Esophagus squamous epithelium (tissue), 4 donors: ENCODE data around the gene SERPINA5.

Experiments
- CTCF ChIP-seq, 6 experiments: fragments of 450-650 bp in 4 of 6; fragments of 200-600 bp in 2 of 6; sonication (generic) in 2 of 6; IDR thresholded peaks; one replicate each; pipeline ENCODE4 v1.5.1; 2016 to 2019; ENCODE audit warnings: antibody characterized with exemption in 6 of 6, mild to moderate bottlenecking in 4 of 6, moderate library complexity in 4 of 6
- POLR2A ChIP-seq, 4 donors: fragments of 450-650 bp; IDR thresholded peaks; one replicate each; pipeline ENCODE4 v1.6.1; 2017; ENCODE audit warnings: antibody characterized with exemption in 4 of 4, mild to moderate bottlenecking in 4 of 4, moderate library complexity in 3 of 4

GRCh38 chr14:94562941-94563883, 18.0 kb upstream of the SERPINA5 start:
- TF ChIP-seq POLR2A (IDR thresholded peaks at IDR 0.05): no peak
- TF ChIP-seq CTCF (IDR thresholded peaks at IDR 0.05): no peak
